Measurements from ENCODE around the gene BTNL8. TPM values are rescaled to one million over a fixed set of nuclear protein-coding genes. Genes with fewer than 3 reads are reported as not detected.

Gene BTNL8
- total RNA-seq, 6 donors from 2014 or later: 1.2 to 10.0 (median 3.6) TPM; not detected in 1

- no peak for ATAC-seq (ENCODE audit: low FRiP score in 2 of 2)
Observed at GRCh38 chr5:180990086-180990881, 91.3 kb downstream of the BTNL8 start.

DNA sequence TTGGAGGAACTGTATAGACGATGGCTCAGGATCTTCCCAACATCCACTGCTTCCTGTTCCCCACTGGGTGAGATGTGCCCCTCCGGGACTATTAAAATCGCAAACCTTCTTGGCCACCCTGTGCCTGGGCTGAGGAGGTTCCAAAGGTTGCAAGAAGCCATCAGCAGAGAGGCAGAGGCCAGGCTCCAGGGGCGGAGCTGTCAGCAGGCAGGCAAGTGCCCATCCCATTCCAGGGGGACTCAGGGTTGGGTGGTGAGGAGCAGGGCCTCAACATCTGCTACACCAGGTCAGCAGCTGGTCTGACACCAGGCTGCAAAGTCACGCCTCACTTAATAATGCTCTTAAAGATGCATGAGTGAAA, 91.9 kb downstream of the BTNL8 start:
- DNase-seq (no peak), ATAC-seq (ENCODE audit: low FRiP score in 2 of 2) (no peak)
- no peaks in the 10 kb centered on the region for H3K4me1 ChIP-seq
- H3K27me3 ChIP-seq: no peaks in the 10 kb centered on the region
- WGBS, 2 donors: 85 to 100% methylated on average over 1 to 5 of the region's 5 CpGs
- H3K36me3 ChIP-seq: no peaks in the 10 kb centered on the region
- no peaks in the 10 kb centered on the region for H3K9me3 ChIP-seq
- TF ChIP-seq, protein P1, sequence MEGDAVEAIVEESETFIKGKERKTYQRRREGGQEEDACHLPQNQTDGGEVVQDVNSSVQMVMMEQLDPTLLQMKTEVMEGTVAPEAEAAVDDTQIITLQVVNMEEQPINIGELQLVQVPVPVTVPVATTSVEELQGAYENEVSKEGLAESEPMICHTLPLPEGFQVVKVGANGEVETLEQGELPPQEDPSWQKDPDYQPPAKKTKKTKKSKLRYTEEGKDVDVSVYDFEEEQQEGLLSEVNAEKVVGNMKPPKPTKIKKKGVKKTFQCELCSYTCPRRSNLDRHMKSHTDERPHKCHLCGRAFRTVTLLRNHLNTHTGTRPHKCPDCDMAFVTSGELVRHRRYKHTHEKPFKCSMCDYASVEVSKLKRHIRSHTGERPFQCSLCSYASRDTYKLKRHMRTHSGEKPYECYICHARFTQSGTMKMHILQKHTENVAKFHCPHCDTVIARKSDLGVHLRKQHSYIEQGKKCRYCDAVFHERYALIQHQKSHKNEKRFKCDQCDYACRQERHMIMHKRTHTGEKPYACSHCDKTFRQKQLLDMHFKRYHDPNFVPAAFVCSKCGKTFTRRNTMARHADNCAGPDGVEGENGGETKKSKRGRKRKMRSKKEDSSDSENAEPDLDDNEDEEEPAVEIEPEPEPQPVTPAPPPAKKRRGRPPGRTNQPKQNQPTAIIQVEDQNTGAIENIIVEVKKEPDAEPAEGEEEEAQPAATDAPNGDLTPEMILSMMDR (IDR thresholded peaks at IDR 0.05): no peak
- no peak for TF ChIP-seq POLR2AphosphoS5 (IDR thresholded peaks at IDR 0.05)
- no peak for TF ChIP-seq EP300 (IDR thresholded peaks at IDR 0.05)
- no peak for TF ChIP-seq POLR2A (IDR thresholded peaks at IDR 0.05)
- no peak overlapping the region for H3K4me3 ChIP-seq
- H3K27ac ChIP-seq: no peak overlapping the region

More at GRCh38 chr5:180990086-180990881, 91.3 kb downstream of the BTNL8 start:
- H3K27me3 ChIP-seq: no peaks in the 10 kb centered on the region
- no peak for TF ChIP-seq POLR2AphosphoS5 (IDR thresholded peaks at IDR 0.05)
- no peak for TF ChIP-seq POLR2A (IDR thresholded peaks at IDR 0.05)
- TF ChIP-seq, protein P1 (IDR thresholded peaks at IDR 0.05): no peak
- no peak for TF ChIP-seq EP300 (IDR thresholded peaks at IDR 0.05)
- no peaks in the 10 kb centered on the region for H3K4me1 ChIP-seq
- H3K4me3 ChIP-seq: no peak overlapping the region
- whole genome bisulfite sequencing, 2 donors: 64 to 68% methylated on average over 5 to 16 of the region's 16 CpGs
- no peak for DNase-seq
- H3K9me3 ChIP-seq: no peaks in the 10 kb centered on the region
- no peak overlapping the region for H3K27ac ChIP-seq
- no peaks in the 10 kb centered on the region for H3K36me3 ChIP-seq

Small RNA genes within 50 kb of the gene (small RNA-seq; reads per million reads assigned to genes)
- gene RF00019: 0 reads per million in 4 donors
- gene RPS29P12: 0 reads per million in 4 donors

Other genes with a start within 250 kb of the BTNL8 start
- gene FLT4, start 249.6 kb upstream of the BTNL8 start, total RNA-seq: 10 to 100 TPM; 11.7 to 34.0 (median 21.2) TPM
- gene OR2Y1, start 159.1 kb upstream of the BTNL8 start, total RNA-seq: not detected
- gene MGAT1, start 96.4 kb upstream of the BTNL8 start, total RNA-seq: 100 to 1,000 TPM; 148 to 392 (median 277) TPM
- gene ZFP62, start 37.9 kb upstream of the BTNL8 start, total RNA-seq: 10 to 100 TPM; 19.6 to 41.2 (median 26.1) TPM
- gene BTNL3, start 89.7 kb downstream of the BTNL8 start, total RNA-seq: under 1 TPM in 3 of 6 donors, not detected in 3; 0.57 to 0.79 (median 0.61) TPM
- gene BTNL9, start 141.1 kb downstream of the BTNL8 start, total RNA-seq: 100 to 1,000 TPM in 4 of 6 donors, 10 to 100 TPM in 2; 71.8 to 634 (median 147) TPM
- gene OR2V1, start 232.0 kb downstream of the BTNL8 start, total RNA-seq: not detected
- gene OR2V2, start 248.4 kb downstream of the BTNL8 start, total RNA-seq: 1 to 10 TPM in 1 of 6 donors, not detected in 5; 1.6 TPM

Measured in upper lobe of left lung (tissue), 6 donors.